IPS DF 4.7 (cell line): ENCODE results near the gene TFEB.

ENCODE experiments used
- DNase-seq: peaks from one replicate; pipeline ENCODE4 v3.0.0-alpha.2; 2013; ENCODE audit warnings: low spot score; ENCODE audit errors: extremely low read depth

TFEB gene

DNA sequence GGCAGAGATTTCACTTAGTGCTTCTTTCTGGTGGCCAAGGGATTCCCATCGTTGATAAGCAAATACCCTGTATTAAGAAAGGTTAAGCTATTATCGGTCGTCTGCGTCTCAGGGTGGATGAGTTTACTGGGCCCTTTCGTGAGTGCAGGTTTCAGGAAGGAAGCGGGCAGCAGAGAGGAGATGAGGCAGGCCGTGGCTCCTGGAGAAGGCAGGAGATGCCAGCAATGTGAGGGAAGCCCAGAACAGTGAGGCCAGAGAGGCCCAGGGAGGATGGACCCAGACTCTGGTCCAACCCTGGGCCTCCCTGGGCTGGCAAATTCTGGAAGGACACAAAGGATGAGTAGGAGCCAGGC is 11.2 kb downstream of the TFEB start:
- DNase-seq, result no peak

DNA sequence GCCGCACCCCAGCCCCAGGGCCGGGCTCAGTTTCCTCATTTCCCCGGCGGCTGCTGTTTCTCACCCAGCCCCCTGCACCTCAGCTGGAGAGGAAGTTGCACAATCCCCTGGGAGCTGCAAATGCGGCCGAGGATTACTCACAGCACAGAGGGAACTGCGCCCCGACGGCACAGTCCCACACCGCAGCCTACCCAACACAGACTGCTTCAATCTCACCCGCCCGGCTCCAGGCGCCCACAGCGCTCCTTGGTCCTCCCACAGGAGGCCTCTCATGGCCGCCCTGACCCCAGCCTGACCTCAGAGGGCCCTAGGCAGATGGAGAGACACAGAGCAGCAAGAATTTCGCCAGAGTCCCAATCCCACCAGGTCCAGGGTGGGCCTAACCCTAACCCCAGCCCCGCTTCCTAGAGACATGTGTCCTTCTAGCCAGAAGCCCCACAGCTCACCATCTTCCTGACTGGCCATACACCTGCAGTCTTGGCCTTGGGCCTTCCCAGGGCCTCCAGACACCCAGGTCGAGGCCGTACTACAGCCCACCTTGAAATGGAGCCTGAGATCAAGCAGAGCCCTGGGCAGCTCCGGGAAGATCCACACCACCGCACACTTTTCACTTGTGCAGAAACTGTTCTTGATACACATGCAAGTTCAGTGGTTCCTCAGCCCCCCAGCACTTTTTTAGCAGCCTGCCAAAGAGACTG is 11.7 kb downstream of the TFEB start:
- DNase-seq, result no peak

DNA sequence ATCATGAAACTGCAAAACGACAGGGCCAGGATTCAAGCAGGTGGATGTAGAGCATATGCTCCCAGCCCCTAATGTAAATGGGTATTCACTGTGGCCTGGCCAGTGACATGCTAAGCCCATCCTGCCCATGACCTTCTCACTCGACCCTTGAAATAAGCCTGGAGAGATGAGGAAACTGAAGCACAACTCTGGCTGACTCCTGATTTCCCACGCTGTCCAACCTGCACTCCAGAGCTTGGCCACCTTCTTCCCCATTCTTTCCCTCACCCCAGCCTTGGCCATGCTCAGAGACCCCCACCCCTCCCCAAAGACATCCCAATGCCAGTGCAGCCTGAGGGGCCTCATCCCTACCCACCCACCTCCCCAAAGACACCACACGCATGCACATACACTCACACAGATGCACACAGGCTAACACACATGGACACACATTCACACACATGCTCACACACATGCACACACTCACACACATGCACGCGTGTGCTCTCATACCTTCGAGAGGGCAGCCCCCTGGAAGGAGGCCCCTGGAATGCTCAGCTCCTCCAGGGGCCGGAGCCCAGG is 12.4 kb downstream of the TFEB start:
- no peak for DNase-seq

DNA sequence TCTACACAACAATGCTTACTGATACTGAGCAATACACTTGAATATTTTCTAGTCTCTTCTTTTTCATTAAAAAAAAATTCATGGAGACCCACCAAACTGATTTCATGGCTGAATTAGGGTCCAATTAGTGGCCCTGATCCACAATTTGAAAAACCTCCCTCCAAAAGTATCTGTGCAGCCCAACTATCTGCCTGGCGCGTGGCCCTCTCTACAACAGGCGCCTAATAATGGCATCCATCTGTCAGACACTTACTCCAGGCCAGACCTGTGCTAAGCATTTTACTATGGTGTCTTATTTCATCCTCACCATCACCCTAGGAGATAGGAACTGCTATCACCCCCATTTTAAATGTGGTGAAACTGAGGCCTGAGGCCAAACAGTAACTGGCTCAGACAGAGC is 14.0 kb downstream of the TFEB start:
- no peak for DNase-seq

DNA sequence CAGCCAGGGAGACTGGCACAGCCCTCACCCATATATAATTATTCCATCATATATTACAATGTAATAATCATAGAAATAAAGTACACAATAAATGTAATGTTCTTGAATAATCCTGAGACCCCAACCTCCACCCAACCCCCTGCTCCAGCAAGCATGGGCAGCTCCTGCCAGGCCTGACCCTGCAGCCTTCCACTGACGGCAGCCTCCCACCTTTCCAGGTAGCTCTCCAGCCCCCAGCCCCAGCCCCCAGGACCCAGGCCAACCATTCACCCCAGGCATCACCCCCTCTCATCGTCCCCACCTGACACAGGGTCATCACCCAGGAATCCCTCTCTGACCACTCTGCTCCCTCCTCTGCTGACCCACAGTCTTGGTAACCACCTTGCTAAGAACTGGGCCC is 14.6 kb downstream of the TFEB start:
- DNase-seq, result no peak

DNA sequence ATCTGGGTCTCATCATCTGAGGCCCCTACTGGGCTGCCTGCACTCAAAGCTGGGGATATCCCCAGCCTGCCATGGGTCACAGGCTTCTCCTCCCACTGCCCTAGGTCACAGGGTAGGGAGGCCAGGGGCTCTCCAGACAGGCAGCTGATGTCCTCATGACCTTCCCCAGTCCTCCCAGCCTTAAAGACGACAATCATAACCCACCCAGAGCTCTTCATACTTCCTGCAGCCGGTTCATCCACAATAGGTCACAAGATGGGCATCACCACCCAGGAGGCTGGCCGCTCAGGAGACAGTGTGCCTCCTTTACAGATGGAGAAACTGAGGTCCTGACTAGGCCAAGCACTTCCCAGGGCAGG is 15.2 kb downstream of the TFEB start:
- DNase-seq, result no peak

DNA sequence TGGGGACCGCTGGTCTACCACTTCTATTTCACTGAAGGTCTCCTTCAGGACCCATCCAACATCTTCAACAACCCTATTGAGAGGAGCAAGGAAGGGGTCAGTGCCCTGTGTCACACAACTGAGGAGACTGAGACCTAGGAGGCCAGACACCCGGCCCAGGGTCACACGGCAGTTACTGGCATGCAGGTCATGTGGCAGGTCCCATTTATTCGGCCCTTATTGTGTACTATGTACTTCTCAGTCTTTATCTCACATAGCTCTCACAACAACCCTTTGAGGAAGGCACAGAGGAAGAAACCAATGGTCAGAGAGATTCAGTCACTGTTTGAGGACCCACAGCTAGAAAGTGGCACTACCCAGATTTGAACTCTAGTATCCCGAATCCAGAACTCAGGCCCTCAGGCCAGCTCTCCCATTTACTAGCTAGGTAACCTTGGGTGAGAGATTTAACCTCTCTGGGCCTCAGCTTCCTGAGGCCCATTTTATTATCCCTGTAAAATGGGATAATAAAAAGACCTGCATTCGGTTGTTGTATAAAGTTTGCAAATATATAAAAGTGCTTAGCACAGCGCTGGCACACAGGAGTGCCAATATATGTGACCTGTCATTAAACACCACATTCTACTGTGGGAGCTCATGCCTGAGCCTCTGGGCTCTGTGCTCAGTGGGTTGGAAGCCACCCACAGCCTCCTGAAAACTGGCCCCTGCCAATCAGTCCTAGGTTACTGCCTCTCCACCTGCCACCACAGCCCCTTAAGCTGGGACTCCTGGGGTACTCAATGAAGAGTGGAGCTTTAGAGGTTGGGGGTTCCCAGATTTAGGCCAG is 15.8 kb downstream of the TFEB start:
- DNase-seq, result no peak

DNA sequence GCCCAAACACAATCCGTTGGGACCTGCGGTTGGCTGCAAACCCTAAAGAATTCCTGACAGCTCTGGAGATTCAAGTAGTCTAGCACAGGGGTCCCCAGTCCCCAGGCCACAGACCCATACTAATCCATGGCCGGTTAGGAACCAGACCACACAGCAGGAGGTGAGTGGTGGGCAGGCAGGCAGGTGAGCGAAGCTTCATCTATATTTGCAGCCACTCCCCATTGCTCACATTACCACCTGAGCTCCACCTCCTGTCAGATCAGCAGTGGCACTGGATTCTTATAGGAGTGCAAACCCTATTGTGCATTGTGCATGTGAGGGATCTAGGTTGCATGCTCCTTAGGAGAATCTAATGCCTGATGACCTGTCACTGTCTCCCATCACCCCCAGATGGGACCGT is 16.6 kb downstream of the TFEB start:
- DNase-seq, result no peak

DNA sequence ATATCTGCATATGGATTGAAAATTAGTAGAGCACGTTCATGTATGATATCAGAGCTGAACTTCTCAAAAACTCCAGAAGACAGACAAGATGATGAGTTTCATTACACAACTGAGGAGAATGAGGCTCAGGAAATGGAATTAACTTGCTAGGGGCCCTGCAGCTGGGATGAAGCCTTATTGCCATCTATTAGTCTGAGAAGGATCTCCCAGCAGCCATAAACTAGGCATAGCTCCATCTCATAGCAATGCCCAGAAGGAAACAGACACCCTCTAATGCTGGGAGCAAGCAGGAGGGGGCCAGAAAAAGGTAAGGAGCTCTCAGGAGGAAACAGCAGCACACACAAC is 18.0 kb downstream of the TFEB start:
- no peak for DNase-seq

DNA sequence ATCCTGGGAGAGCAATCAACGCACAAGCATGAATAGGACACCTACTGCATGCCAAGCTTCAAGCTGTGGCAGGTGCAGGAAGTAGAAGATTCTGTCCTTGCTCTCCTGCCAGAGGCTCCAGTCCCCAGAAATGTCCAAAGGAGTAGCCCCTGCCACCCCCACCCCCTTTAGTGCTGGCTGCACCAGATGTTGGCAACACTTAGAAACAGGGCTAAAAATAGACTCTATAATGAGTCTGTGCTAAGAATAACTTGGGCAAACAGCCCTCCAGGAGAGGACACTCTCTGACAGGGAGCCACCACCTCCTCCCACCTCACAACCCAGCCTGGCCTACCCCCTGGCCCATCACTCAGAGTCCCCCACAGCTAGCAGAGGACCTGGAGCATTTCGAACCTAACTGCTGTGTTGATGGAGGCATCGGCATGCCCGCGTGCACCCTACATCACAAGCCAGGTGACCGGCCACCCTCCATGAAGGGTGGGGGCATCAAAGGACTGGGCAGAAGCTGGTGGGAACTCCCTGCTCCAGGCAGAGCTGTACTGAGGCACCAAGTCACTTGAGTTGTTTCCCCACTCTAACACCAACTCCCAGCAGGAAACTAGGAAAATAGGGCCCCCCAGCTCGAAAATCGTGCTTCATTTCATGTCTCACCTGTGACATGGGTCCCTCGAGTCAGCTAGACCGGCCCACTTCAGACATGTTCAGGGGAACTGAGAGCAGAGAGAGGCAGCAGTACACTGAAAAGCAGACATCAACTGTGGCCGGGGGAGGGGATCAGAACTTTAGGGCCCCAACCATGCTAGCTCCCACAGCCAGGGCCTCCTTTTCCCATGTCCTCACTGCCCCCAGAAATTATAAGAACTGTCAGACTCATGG is 18.7 kb downstream of the TFEB start:
- no peak for DNase-seq

DNA sequence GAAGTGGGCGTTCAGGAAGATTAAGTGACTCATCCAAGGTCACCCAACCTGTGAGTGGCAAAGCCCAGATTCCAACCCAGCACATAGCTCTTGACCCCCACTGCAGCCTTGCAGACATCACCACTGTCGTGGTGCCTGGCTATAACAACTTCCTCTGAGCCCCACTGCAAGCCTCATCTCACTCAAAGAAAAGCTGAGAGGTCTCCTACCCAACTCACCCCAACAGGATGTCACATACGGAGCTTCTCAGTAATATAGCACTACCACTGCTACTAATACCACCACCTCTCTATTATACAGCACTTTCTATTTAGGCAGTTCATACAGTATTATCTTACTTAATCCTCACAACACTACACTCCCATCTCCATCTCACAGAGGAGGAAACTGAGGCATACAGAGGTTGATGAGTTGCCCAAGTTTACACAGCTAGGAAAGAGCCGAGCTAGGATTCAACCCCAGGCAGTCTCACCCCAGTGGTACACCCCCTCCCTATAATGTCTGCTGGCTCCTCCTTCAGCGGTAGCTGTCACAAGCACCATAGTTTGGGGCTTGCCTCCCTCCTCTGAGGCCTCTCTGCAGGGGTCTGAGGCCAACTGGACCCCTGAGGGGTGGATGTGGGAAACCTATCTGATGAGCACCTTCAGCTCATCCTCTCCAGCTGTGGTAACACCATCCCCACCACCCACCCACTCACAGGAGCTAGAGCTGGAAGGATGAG is 19.5 kb downstream of the TFEB start:
- DNase-seq, result no peak

DNA sequence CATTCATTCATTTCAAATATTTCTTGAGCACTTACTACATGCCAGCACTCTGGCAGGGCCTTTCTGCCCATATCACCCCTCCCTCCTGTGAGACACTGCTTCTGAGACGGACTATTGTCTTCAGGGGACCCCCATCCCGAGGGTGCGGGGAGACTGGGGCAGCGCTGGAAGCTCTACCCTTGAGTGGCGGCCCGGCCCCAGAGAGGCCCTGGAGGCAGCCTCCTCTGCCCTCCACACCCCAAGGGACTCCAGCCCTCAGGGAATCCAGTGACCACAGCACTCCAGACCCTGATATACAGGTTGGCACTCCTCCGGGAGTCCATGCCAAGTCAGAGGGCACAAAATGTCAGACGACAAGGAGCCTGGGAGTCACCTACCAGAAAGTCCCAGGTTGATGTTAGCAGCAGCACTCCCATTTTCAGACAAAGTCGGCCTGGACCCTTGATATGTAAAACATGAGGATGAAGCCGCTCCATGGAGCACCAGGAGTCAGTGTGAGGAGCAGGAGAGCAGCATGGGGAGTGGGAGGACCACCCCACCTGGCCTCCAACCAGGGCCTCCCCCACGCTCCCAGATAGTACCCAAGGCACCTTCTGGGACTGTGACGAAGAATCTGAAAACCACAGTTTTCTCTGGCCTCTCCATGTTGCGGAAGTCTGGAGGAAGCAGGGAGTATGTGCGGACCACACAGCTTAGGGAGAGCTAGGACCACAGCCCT is 20.7 kb downstream of the TFEB start:
- no peak for DNase-seq

DNA sequence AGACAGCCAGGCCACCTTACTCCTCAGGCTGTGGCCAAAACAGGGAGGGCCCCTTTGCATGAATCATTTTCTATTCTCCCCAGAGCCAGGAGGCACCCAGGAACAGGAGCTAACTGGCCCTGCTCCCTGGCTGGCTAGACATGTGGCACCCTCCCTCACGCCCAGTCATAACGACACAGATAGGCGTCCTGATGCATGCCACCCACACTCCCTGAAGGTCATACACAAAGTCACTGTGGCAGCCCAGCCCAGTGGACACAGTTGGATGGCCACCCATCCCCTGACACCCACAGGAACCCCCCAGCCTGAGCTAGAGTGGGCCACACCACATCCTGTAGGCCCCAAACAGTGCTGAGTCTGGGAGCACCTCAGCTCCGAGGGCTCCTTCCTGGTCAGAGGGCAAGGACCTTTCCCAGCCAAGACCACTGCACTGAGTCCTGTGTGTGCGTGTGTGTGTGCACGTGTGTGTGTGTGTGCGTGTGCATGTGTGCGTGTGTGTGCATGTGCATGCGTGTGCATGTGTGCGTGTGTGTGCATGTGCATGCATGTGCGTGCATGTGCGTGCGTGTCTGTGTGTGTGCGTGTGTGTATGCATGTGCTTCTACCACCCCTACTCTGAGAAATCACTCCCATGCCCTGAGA is 21.6 kb downstream of the TFEB start:
- no peak for DNase-seq

DNA sequence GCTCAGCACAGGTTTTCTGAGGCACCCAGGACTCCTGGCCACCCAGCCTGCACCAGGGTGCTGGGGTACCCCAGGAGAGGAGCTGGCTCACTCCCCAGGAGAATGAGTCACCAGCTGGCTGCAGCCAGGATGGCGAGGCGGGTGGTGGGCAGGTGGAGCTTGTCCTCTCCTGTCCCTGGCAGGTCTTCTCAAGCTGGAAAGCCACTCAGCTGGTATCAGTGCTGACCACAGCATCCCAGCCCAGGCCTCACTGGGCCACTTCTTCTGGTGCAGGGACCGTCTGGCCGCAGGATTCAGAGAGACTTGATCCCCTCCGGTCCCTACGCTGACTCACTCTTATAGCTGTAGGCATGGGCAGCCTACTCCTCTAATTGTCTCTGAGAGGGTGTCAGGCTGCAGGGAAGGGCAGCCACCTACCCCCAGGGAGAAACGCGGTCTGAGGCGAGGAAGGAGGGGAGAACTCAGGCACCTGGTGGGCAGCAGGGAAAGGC is 22.2 kb downstream of the TFEB start:
- no peak for DNase-seq

DNA sequence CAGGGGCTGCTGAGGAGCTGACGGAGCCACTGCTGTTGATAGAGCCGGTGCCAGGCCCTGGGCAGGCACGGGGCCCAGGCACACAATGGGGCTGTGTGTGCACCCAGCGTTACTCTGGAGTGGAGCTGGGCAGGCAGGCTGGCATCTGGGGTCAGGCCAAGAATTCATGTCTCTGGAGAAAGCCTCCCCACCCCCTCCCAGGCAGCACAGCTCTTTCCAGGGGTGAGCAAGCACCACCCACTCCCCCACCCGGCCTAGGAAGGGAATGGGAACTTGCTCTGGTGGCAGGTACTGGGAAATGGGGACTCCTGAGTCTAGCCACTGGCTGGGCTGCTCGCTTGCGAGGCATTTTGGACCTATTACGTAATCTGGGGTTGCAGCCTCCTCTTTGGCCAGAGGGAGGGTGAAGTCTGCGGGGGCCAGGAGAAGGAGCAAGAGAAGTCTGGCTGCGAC is 22.7 kb downstream of the TFEB start:
- no peak for DNase-seq

DNA sequence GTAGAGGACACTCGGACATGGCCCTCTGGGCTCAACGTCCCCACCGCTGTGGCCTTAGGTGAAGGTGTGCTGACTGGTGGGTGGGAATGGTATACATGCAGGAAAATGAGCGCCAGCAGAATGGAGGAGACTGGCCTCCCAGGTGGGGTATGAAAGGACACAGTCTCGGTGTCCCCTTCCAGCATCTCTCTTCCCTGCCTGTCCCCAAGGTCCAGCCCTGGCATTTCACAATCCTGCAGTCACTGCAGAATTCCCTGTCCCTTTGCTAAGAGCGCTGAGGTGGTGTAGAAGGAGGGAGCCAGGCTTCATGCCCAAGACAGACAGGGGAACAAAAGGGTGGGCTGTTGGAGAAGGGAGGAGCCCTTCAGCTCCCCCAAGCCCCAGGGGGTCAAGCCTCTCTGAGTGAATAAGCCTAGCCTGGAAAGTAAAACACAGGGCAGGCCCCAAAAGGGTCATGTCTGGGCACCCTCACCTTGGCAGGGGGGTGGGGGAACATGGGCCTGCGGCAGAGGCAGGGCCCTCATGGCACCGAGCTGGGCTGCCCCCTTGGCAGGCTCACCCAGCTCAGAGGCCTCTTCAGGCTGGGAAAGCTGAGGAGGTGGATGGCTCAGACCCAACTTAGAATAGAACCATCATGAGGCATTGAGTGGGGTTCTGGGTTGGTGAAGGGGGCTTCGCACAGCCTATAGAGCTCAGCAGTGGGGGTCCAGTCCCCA is 23.9 kb downstream of the TFEB start:
- DNase-seq, result no peak

DNA sequence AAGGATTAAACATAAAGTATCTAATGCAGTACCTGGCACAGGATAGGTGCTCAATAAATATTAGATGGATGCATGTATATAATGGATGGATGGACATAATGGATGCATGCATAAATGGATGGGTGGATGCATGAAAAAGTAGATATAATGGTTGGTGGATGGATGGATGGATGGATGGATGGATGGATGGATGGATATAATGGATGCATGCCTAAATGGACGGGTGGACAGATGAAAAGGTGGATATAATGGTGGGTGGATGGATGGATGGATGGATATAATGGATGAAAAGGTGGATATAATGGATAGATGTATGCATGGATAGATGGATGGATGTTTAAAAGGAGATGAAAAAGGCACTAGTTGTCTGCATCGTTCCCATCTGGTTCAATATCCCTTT is 26.0 kb downstream of the TFEB start:
- no peak for DNase-seq

DNA sequence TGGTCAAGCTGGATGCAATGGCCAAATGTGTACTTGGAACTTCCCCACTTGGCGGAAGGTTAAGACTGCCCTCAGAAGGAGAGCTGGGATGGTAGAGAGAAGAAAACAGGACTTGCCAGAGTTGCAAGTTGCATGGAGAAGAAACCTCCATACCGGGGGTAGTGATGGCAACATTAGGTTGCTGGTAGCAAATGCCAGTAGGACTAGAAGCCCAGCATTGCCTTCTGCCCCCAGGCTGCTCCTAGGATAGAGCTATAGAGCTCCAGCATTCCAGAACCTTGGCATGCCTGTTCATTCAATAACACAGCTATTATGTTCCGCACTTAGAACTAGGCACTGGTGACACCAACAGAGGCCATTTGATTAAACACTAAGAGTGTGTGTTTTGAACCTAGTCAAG is 26.6 kb downstream of the TFEB start:
- no peak for DNase-seq

DNA sequence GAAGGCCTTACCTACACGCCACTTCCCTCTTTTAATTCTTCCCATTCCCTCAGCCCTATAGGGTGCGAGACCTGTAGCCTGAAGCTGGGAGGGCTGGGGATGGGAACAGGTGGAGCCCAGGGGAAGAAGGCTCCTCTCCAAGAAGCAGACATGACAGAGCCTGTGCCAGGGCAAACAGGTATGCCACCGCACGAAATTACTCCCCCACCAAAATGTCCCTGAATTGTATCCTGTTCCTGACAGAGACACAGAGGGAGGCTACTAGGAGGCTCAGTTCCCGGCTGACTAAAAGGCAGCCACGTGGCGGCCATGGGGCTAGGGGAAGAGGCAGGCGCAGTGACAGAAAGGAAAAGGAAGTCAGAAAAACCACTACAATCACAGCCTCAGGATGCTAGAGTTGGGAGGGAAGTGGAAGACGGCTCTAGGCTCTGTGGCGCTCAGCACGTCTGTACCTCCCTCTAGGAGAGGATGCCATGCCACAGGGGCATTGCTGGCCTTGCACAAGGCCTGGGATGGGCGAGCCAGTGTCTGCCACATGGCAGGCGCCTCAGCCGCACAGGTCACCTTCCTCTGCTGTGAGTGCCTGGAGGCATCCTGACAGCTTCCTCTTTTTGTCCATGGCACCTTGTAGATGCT is 27.7 kb downstream of the TFEB start:
- no peak for DNase-seq
